ENCODE results near the gene C14orf132. TPM values are rescaled to one million over a fixed set of nuclear protein-coding genes. Genes with fewer than 3 reads are reported as not detected.

The C14orf132 gene
- total RNA-seq, 1 donor from 2014 or later = 552 TPM

- H3K36me3 Mint-ChIP-seq (ENCODE audit: unreplicated experiment) = peaks cover 40% of the 10 kb centered on the region
- H3K27me3 Mint-ChIP-seq (ENCODE audit: unreplicated experiment) = peaks cover 11% of the 10 kb centered on the region
- H3K4me3 Mint-ChIP-seq (ENCODE audit: unreplicated experiment) = peak overlapping the region; percentile 14
- peaks cover 42% of the 10 kb centered on the region for H3K4me1 Mint-ChIP-seq (ENCODE audit: low read depth, unreplicated experiment)
- H3K27ac Mint-ChIP-seq (ENCODE audit: unreplicated experiment) = peak overlapping the region; percentile 89
- DNase-seq = no peak
- TF ChIP-seq CTCF (IDR thresholded peaks at IDR 0.05; ENCODE audit: partially characterized antibody, unreplicated experiment) = no peak
- peaks cover 33% of the 10 kb centered on the region for H3K9me3 Mint-ChIP-seq (ENCODE audit: unreplicated experiment)
Measured at GRCh38 chr14:96014176-96014575, 25.0 kb upstream of the C14orf132 start.

GRCh38 chr14:96016501-96017160 is 22.5 kb upstream of the C14orf132 start:
- Mint-ChIP-seq H3K27me3 (ENCODE audit: unreplicated experiment) (peaks cover 15% of the 10 kb centered on the region), H3K36me3 (ENCODE audit: unreplicated experiment) (peaks cover 32% of the 10 kb centered on the region), H3K4me1 (ENCODE audit: low read depth, unreplicated experiment) (peaks cover 50% of the 10 kb centered on the region), H3K4me3 (ENCODE audit: unreplicated experiment) (peak overlapping the region; percentile 63), H3K27ac (ENCODE audit: unreplicated experiment) (peak overlapping the region; percentile 78), H3K9me3 (ENCODE audit: unreplicated experiment) (peaks cover 30% of the 10 kb centered on the region)
- no peak for TF ChIP-seq CTCF (IDR thresholded peaks at IDR 0.05; ENCODE audit: partially characterized antibody, unreplicated experiment)
- peak; percentile 54 for DNase-seq

GRCh38 chr14:96017882-96018281 is 21.3 kb upstream of the C14orf132 start:
- Mint-ChIP-seq H3K27ac (ENCODE audit: unreplicated experiment) (peak overlapping the region; percentile 78), H3K36me3 (ENCODE audit: unreplicated experiment) (peaks cover 21% of the 10 kb centered on the region), H3K4me1 (ENCODE audit: low read depth, unreplicated experiment) (peaks cover 50% of the 10 kb centered on the region), H3K4me3 (ENCODE audit: unreplicated experiment) (no peak overlapping the region), H3K9me3 (ENCODE audit: unreplicated experiment) (peaks cover 24% of the 10 kb centered on the region), H3K27me3 (ENCODE audit: unreplicated experiment) (peaks cover 15% of the 10 kb centered on the region)
- DNase-seq = no peak
- TF ChIP-seq CTCF (IDR thresholded peaks at IDR 0.05; ENCODE audit: partially characterized antibody, unreplicated experiment) = no peak

- peaks cover 2% of the 10 kb centered on the region for H3K9me3 Mint-ChIP-seq (ENCODE audit: unreplicated experiment)
- H3K27me3 Mint-ChIP-seq (ENCODE audit: unreplicated experiment) = peaks cover 6% of the 10 kb centered on the region
- no peak overlapping the region for H3K27ac Mint-ChIP-seq (ENCODE audit: unreplicated experiment)
- H3K36me3 Mint-ChIP-seq (ENCODE audit: unreplicated experiment) = no peaks in the 10 kb centered on the region
- no peak for TF ChIP-seq CTCF (IDR thresholded peaks at IDR 0.05; ENCODE audit: partially characterized antibody, unreplicated experiment)
- peaks cover 27% of the 10 kb centered on the region for H3K4me1 Mint-ChIP-seq (ENCODE audit: low read depth, unreplicated experiment)
- H3K4me3 Mint-ChIP-seq (ENCODE audit: unreplicated experiment) = no peak overlapping the region
- DNase-seq = no peak
Measured at GRCh38 chr14:96027431-96028355, 11.5 kb upstream of the C14orf132 start.

Data from glutamatergic neuron (in vitro differentiated cells).